OCI-LY7 (cell line): ENCODE measurements around the gene GRB10.

Experiments used
- CTCF ChIP-seq: fragments of 200-600 bp; sonication (generic); conservative IDR thresholded peaks from 2 replicates; pipeline ENCODE4 v1.5.1; 2014; ENCODE audit warnings: mild to moderate bottlenecking, antibody characterized with exemption, low read length, moderate library complexity, mixed read lengths
- EZH2phosphoT487 ChIP-seq: fragments of 200-600 bp; sonication (generic); IDR thresholded peaks from 2 replicates; pipeline ENCODE4 v1.6.1; 2018; ENCODE audit warnings: low read depth, borderline replicate concordance, mild to moderate bottlenecking, mixed run types, antibody characterized with exemption, low read length, moderate library complexity, mixed read lengths

GRCh38 chr7:50771120-50772002 lies 11.3 kb downstream of the GRB10 start:
- no peak for TF ChIP-seq CTCF
- no peak for TF ChIP-seq EZH2phosphoT487
